HepG2 (cell line): ENCODE measurements around the gene RCOR1. TPM values are rescaled to one million over a fixed set of nuclear protein-coding genes. Genes with fewer than 3 reads are reported as not detected.

Experiments
- ATAC-seq: fragments of 200-7000 bp; cut with Tn5 transposase; 3 replicates; pipeline ENCODE4 v1.9.1; 2020; ENCODE audit warnings: mild to moderate bottlenecking, moderate library complexity
- BruUV-seq: library from RNA; stranded (reverse); fragments of 400-500 nt; replicated peaks from 2 replicates; lab custom pipeline; 2021; lab: Mats Ljungman, UMichigan
- CTCF ChIA-PET: fragments of 300-600 bp; formaldehyde crosslinking; extraction: SDS; loops from one replicate; lab custom pipeline; 2021; ENCODE audit warnings: low total read pairs, inconsistent platforms, low intra/inter-chr PET ratio; lab: Yijun Ruan, JAX
- POLR2A ChIA-PET: fragments of 350-600 bp; sonication (Branson Sonifier 250); formaldehyde crosslinking; loops from one replicate; lab custom pipeline; 2020; ENCODE audit warnings: antibody characterized with exemption, inconsistent platforms; lab: Yijun Ruan, JAX
- DNase-seq: peaks from one replicate; pipeline ENCODE4 v3.0.0-alpha.2; 2015; ENCODE audit warnings: low spot score
- FAIRE-seq: peaks from 3 replicates; lab custom pipeline; 2011; peaks lifted over from hg19 to GRCh38; lab: Jason Lieb, UNC
- H2AFZ ChIP-seq: one replicate; pipeline ENCODE4 v1.6.1; 2011; ENCODE audit warnings: low read length, inconsistent platforms
- H3K27ac ChIP-seq: fragments of 300-600 bp; 3 replicates; pipeline ENCODE4 v1.8.0; 2011; ENCODE audit warnings: mixed run types, mild to moderate bottlenecking, mixed read lengths, low read length, inconsistent platforms; ENCODE audit not compliant: insufficient read depth; ENCODE audit errors: extremely low read length
- H3K27me3 ChIP-seq, 2 experiments: fragments of 200-600 bp in 1 of 2; 2 replicates in 1 of 2; 3 replicates in 1 of 2; pipeline versions ENCODE4 v1.6.0 to v1.8.0; 2011; ENCODE audit warnings: low read length in 2 of 2, mild to moderate bottlenecking in 2 of 2, moderate library complexity in 2 of 2, inconsistent platforms in 1 of 2; ENCODE audit not compliant: insufficient read depth in 2 of 2, control insufficient read depth in 1 of 2
- H3K36me3 ChIP-seq, 2 experiments: fragments of 200-600 bp in 1 of 2; replicated peaks in 1 of 2; 2 replicates in 1 of 2; 3 replicates in 1 of 2; pipeline versions ENCODE4 v1.5.1 to v1.8.0; 2011; ENCODE audit warnings: low read length in 2 of 2, inconsistent platforms in 1 of 2; ENCODE audit not compliant: insufficient read depth in 2 of 2, control insufficient read depth in 1 of 2
- H3K4me1 ChIP-seq: 2 replicates; pipeline ENCODE4 v1.5.1; 2012; ENCODE audit warnings: low read length, inconsistent platforms; ENCODE audit not compliant: insufficient read depth
- H3K4me2 ChIP-seq: 2 replicates; pipeline ENCODE4 v1.6.0; 2011; ENCODE audit warnings: low read depth, low read length, inconsistent platforms
- H3K4me3 ChIP-seq, 3 experiments: fragments of 200-600 bp in 1 of 3; sonication (generic), shearing (Covaris generic) in 1 of 3; replicated peaks in 1 of 3; 2 replicates each; pipeline ENCODE4 v1.5.1; 2011 to 2016; ENCODE audit warnings: low read length in 3 of 3, inconsistent platforms in 2 of 3, low read depth in 2 of 3, mild to moderate bottlenecking in 2 of 3, control low read depth in 1 of 3, mixed read lengths in 1 of 3; ENCODE audit not compliant: insufficient read depth in 1 of 3
- H3K79me2 ChIP-seq: one replicate; pipeline ENCODE4 v1.6.1; 2011; ENCODE audit warnings: low read length, inconsistent platforms; ENCODE audit not compliant: insufficient read depth
- H3K9ac ChIP-seq: 2 replicates; pipeline ENCODE4 v1.6.0; 2011; ENCODE audit warnings: mild to moderate bottlenecking, low read depth, low read length, inconsistent platforms; ENCODE audit not compliant: insufficient read depth
- H3K9me3 ChIP-seq: 2 replicates; pipeline ENCODE4 v1.5.1; 2012; ENCODE audit warnings: mild to moderate bottlenecking, low read length
- H4K20me1 ChIP-seq: 2 replicates; pipeline ENCODE4 v1.6.0; 2011; ENCODE audit warnings: inconsistent platforms, mild to moderate bottlenecking, low read length, moderate library complexity; ENCODE audit not compliant: insufficient read depth
- ZNF10 ChIP-seq: sonication (generic); formaldehyde crosslinking; IDR thresholded peaks from 2 replicates; pipeline ENCODE4 v1.4.0; 2020; ENCODE audit warnings: mild to moderate bottlenecking, low read depth, missing genetic modification reagents, borderline replicate concordance
- ZNF282 ChIP-seq: fragments of 450-650 bp; IDR thresholded peaks from 2 replicates; pipeline ENCODE4 v1.6.1; 2018; ENCODE audit not compliant: partially characterized antibody
- WGBS: methylation state at CpG from one replicate; pipeline ENCODE4 v1.1.6; 2017; ENCODE audit warnings: low lambda C conversion rate; 5-methylcytosine and 5-hydroxymethylcytosine counted together
- in situ Hi-C: cut with HindIII; loops from 2 replicates; pipeline ENCODE4 v1.10.0; 2017; ENCODE audit warnings: low pct_unique_long_range_greater_than_20kb; ENCODE audit not compliant: extremely low pct_ligation_motif_present
- intact Hi-C: fragments of 100-400 bp; cut with micrococcal nuclease; formaldehyde crosslinking; loops from one replicate; pipeline ENCODE4 v1.10.0; 2022; ENCODE audit not compliant: unreplicated experiment
- polyA plus RNA-seq, 8 experiments: library from polyadenylated mRNA; depleted of rRNA in 3 of 8; stranded (reverse) in 7 of 8; unstranded in 1 of 8; fragments of >200 nt; fragmentation: Illumina TruSeq in 4 of 8; extraction: Trizol in 4 of 8; gene quantifications; 2 replicates each; pipeline versions ENCODE4 v1.2.1 to v1.2.3, GENCODE V29; 2011 to 2016; ENCODE audit warnings: low read depth in 4 of 8, missing spikeins in 1 of 8, mixed read lengths in 1 of 8; ENCODE audit not compliant: insufficient read depth in 1 of 8
- total RNA-seq, 5 experiments: library from RNA; depleted of rRNA; stranded (reverse); fragments of >200 nt; fragmentation: Illumina TruSeq; extraction: Trizol; gene quantifications; 2 replicates each; pipeline ENCODE4 v1.2.3, GENCODE V29; 2016; ENCODE audit warnings: low read depth in 1 of 5
- TF ChIP-seq, protein P1 (sequence below): sonication (generic); formaldehyde crosslinking; IDR thresholded peaks from 2 replicates; pipeline ENCODE4 v1.8.1; 2023; ENCODE audit warnings: mild to moderate bottlenecking, inconsistent platforms, moderate library complexity, missing genetic modification reagents, borderline replicate concordance
- TF ChIP-seq, protein P2 (sequence below): sonication (generic); formaldehyde crosslinking; IDR thresholded peaks from 2 replicates; pipeline ENCODE4 v1.9.0; 2021; ENCODE audit warnings: missing genetic modification reagents, borderline replicate concordance

RCOR1 gene
- total and polyA plus RNA-seq, 2 of the 13 experiments (the other 11 are each of a cell fraction or from before 2014, with no cell fraction given) = 10.2 to 11.1 TPM

DNA sequence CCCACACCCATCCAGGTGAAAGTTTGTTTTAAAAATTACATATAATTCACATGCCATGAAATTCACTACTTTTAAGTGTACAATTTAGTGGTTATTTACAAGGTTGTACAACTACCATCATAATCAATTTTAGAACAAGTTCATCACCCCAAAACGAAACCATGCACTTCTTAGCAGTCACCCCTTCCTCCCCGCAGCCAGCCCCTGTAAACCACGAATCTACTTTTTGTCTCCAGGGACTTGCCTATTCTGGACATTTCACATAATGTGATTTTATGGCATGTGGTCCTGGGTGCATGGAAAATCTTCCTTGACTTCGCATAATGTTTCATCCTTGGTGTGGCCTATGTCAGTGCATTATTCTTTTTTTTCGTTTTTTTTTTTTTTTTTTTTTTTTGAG, 165.6 kb downstream of the RCOR1 start (continued):
- TF ChIP-seq, protein P1, sequence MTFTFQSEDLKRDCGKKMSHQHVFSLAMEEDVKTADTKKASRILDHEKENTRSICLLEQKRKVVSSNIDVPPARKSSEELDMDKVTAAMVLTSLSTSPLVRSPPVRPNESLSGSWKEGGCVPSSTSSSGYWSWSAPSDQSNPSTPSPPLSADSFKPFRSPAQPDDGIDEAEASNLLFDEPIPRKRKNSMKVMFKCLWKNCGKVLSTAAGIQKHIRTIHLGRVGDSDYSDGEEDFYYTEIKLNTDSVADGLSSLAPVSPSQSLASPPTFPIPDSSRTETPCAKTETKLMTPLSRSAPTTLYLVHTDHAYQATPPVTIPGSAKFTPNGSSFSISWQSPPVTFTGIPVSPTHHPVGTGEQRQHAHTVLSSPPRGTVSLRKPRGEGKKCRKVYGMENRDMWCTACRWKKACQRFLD (CRISPR knock-in tag) = no peak
- TF ChIP-seq, protein P2, sequence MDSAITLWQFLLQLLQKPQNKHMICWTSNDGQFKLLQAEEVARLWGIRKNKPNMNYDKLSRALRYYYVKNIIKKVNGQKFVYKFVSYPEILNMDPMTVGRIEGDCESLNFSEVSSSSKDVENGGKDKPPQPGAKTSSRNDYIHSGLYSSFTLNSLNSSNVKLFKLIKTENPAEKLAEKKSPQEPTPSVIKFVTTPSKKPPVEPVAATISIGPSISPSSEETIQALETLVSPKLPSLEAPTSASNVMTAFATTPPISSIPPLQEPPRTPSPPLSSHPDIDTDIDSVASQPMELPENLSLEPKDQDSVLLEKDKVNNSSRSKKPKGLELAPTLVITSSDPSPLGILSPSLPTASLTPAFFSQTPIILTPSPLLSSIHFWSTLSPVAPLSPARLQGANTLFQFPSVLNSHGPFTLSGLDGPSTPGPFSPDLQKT (CRISPR knock-in tag) = no peak

DNA sequence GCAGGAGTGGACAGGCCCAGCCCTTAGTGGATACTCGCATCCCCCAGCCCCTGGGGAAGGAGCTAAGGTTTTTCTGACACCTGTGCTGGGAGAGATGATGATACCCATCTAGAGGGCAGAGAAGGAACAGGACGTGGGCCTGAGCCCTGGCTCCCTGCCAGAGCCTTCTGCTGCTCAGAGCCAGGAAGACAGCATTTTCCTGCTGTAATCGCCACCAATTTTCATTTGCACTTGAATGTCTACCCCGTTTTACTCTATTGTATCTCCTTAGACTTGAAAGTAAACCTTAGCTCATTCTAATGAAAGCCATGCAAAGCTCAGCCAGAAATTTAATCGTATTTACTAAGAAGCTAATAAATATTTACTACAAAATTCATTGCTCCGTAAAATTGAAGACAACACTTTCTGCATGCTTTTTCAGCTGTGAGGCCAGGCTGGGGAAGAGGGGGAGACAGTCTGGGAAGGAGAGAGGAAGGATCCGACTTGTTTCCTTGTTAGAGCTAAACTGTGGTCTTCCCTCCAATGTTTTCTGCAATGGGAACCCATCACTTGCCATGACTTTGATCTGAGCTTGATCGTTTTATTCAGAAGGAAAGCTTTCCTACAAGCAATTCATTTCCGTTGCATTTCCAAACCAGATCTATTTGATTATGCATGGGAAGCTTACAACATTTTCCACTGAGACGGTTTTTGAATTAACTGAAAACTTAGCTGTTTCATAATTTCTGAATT, 167.2 kb downstream of the RCOR1 start:
- H3K27ac ChIP-seq = no peak overlapping the region
- H3K4me1 ChIP-seq = peaks cover 32% of the 10 kb centered on the region
- in situ Hi-C loops = no loop called here
- H3K79me2 ChIP-seq = no peaks in the 10 kb centered on the region
- no peak for DNase-seq
- BruUV-seq = no TSS peak
- TF ChIP-seq ZNF282 (no peak), ZNF10 (CRISPR knock-in tag) (no peak)
- TF ChIP-seq, all 625 proteins: peak for 0
- H3K4me3 ChIP-seq = no peak overlapping the region
- H3K27me3 ChIP-seq = peaks cover 0 to 4% of the 10 kb centered on the region in 2 experiments; a peak in 2 of 5 replicates
- no peak overlapping the region for H2AFZ ChIP-seq
- ATAC-seq (no peak), FAIRE-seq (no peak)
- H3K9me3 ChIP-seq = no peaks in the 10 kb centered on the region
- no peak overlapping the region for H3K9ac ChIP-seq
- 46% methylated on average over 9 of the region's 10 CpGs for WGBS
- H3K4me2 ChIP-seq = no peak overlapping the region; the same call in 1 of the 2 replicates
- POLR2A ChIA-PET = no interaction called here
- CTCF ChIA-PET = no interaction called here
- no peaks in the 10 kb centered on the region for H4K20me1 ChIP-seq
- H3K36me3 ChIP-seq = no peaks in the 10 kb centered on the region
- intact Hi-C loops = no loop called here
